ENCODE results near the gene AHSA1.

DNA sequence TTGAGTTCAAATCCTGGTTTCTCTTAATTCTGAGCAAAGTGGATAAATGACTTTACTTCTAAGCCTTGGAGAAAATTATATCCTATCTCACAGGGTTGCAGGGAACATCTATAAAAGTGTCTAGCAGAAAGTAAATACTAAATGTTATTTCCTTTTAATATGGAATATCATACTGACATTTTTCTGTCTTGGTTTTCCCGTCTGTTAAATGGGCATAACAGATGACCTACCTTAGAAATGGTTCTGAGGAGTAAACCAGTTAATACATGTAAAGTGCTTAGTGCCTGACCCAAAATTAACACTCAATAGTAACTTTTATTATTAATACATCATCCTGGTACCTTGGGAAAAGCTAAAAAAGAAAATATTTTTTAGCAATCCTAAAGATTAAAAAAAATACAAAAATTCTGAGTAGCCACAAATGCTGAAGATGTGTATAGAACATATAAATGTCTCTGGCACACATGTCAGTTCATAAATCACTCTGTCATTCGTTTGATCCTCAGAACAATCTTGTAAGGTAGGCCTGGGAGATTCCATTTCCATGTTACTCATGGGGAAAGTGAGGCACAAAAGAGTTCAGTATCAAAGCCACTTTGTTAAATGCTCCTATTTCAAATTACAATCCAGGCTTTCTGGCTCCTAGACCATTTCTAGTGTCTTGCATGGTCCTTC, 1.8 kb upstream of the AHSA1 start:
- TF ChIP-seq, protein P1, sequence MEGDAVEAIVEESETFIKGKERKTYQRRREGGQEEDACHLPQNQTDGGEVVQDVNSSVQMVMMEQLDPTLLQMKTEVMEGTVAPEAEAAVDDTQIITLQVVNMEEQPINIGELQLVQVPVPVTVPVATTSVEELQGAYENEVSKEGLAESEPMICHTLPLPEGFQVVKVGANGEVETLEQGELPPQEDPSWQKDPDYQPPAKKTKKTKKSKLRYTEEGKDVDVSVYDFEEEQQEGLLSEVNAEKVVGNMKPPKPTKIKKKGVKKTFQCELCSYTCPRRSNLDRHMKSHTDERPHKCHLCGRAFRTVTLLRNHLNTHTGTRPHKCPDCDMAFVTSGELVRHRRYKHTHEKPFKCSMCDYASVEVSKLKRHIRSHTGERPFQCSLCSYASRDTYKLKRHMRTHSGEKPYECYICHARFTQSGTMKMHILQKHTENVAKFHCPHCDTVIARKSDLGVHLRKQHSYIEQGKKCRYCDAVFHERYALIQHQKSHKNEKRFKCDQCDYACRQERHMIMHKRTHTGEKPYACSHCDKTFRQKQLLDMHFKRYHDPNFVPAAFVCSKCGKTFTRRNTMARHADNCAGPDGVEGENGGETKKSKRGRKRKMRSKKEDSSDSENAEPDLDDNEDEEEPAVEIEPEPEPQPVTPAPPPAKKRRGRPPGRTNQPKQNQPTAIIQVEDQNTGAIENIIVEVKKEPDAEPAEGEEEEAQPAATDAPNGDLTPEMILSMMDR (conservative IDR thresholded peaks at IDR 0.05; ENCODE audit: low read depth, low read length) = no peak
- no peak for TF ChIP-seq EZH2 (IDR thresholded peaks at IDR 0.05; ENCODE audit: borderline replicate concordance, low read depth, low read length, poor library complexity, severe bottlenecking)

Data from A673 (cell line).